H1 (cell line): ENCODE data around the gene IL17RD. TPM values are rescaled to one million over a fixed set of nuclear protein-coding genes. Genes with fewer than 3 reads are reported as not detected.

Source experiments
- CTCF ChIA-PET: fragments of 300-600 bp; sonication (Branson Sonifier 250); formaldehyde crosslinking; loops from one replicate; lab custom pipeline; 2021; ENCODE audit not compliant: partially characterized antibody; lab: Charles Lee
- POLR2A ChIA-PET: fragments of 300-600 bp; sonication (Branson Sonifier 250); formaldehyde crosslinking; loops from one replicate; lab custom pipeline; 2021; ENCODE audit warnings: inconsistent platforms; ENCODE audit not compliant: partially characterized antibody; lab: Charles Lee
- DNase-seq, 2 experiments: peaks; one replicate each; pipeline versions ENCODE4 v3.0.0 to v3.0.0-alpha.2; 2010 to 2022; ENCODE audit warnings: low spot score in 2 of 2, low read depth in 1 of 2, mixed read lengths in 1 of 2
- FAIRE-seq: peaks from 2 replicates; lab custom pipeline; 2011; peaks lifted over from hg19 to GRCh38; lab: Jason Lieb, UNC
- H2AFZ ChIP-seq: 2 replicates; pipeline ENCODE4 v1.8.1; 2012; ENCODE audit warnings: low read length, inconsistent platforms
- H2AK5ac ChIP-seq: 2 replicates; pipeline ENCODE4 v1.6.1; 2013; ENCODE audit warnings: low read depth, low read length
- H2BK120ac ChIP-seq: replicated peaks from 2 replicates; pipeline ENCODE3; 2013; ENCODE audit warnings: low read depth, low read length, inconsistent platforms
- H2BK12ac ChIP-seq: 2 replicates; pipeline ENCODE4 v1.6.1; 2013; ENCODE audit warnings: low read depth, low read length
- H2BK15ac ChIP-seq: 2 replicates; pipeline ENCODE4 v1.6.1; 2013; ENCODE audit warnings: low read length
- H2BK20ac ChIP-seq: 2 replicates; pipeline ENCODE4 v1.6.1; 2013; ENCODE audit warnings: low read length
- H2BK5ac ChIP-seq: 2 replicates; pipeline ENCODE4 v1.6.1; 2013; ENCODE audit warnings: low read depth, low read length
- H3K14ac ChIP-seq: 2 replicates; pipeline ENCODE4 v1.6.1; 2013; ENCODE audit warnings: inconsistent platforms; ENCODE audit not compliant: insufficient read length
- H3K18ac ChIP-seq: 2 replicates; pipeline ENCODE4 v1.6.1; 2013; ENCODE audit warnings: low read length; ENCODE audit errors: extremely low read depth
- H3K23ac ChIP-seq: 2 replicates; pipeline ENCODE4 v1.6.1; 2013; ENCODE audit warnings: inconsistent platforms; ENCODE audit not compliant: insufficient read length
- H3K23me2 ChIP-seq: 2 replicates; pipeline ENCODE4 v1.6.1; 2013; ENCODE audit warnings: low read depth, low read length
- H3K27ac ChIP-seq: 2 replicates; pipeline ENCODE4 v1.6.1; 2011; ENCODE audit warnings: low read depth, low read length, inconsistent platforms
- H3K27me3 ChIP-seq, 4 experiments: replicated peaks in 1 of 4; 1 replicate in 1 of 4; 2 replicates in 3 of 4; pipeline versions ENCODE4 v1.6.1 to v1.8.1; 2011 to 2013; ENCODE audit warnings: low read length in 3 of 4, mild to moderate bottlenecking in 3 of 4, inconsistent platforms in 2 of 4, mixed read lengths in 2 of 4, moderate library complexity in 1 of 4; ENCODE audit not compliant: control insufficient read depth in 3 of 4, insufficient read depth in 3 of 4; ENCODE audit errors: extremely low read depth in 1 of 4
- H3K36me3 ChIP-seq, 4 experiments: 2 replicates each; pipeline versions ENCODE4 v1.6.1 to v1.8.1; 2011 to 2013; ENCODE audit warnings: mild to moderate bottlenecking in 4 of 4, low read length in 3 of 4, moderate library complexity in 2 of 4, control low read depth in 1 of 4, inconsistent platforms in 1 of 4; ENCODE audit not compliant: insufficient read depth in 4 of 4, control insufficient read depth in 2 of 4
- H3K4ac ChIP-seq: replicated peaks from 2 replicates; pipeline ENCODE3; 2013; ENCODE audit warnings: low read length, low read depth, mixed read lengths, inconsistent platforms; ENCODE audit not compliant: insufficient read length
- H3K4me1 ChIP-seq, 4 experiments: replicated peaks in 1 of 4; 1 replicate in 1 of 4; 2 replicates in 3 of 4; pipeline versions ENCODE4 v1.6.1 to v1.8.1; 2011 to 2013; ENCODE audit warnings: low read length in 3 of 4, inconsistent platforms in 2 of 4, mixed read lengths in 1 of 4; ENCODE audit not compliant: insufficient read depth in 4 of 4, control insufficient read depth in 3 of 4
- H3K4me2 ChIP-seq, 2 experiments: 2 replicates each; pipeline versions ENCODE4 v1.6.1 to v1.8.1; 2011 to 2013; ENCODE audit warnings: low read depth in 2 of 2, low read length in 2 of 2, control low read depth in 1 of 2, inconsistent platforms in 1 of 2, mild to moderate bottlenecking in 1 of 2; ENCODE audit not compliant: insufficient read depth in 1 of 2
- H3K4me3 ChIP-seq, 4 experiments: fragments of 200-600, 300-600 bp in 1 of 4; sonication (generic), shearing (Covaris generic), sonication (Bioruptor Twin) in 1 of 4; 2 replicates each; pipeline versions ENCODE4 v1.5.1 to v1.8.1; 2011 to 2016; ENCODE audit warnings: low read length in 4 of 4, low read depth in 3 of 4, control low read depth in 2 of 4, inconsistent platforms in 2 of 4, mild to moderate bottlenecking in 2 of 4, mixed read lengths in 1 of 4, moderate library complexity in 1 of 4; ENCODE audit not compliant: insufficient read depth in 2 of 4; ENCODE audit errors: extremely low read depth in 1 of 4
- H3K56ac ChIP-seq: replicated peaks from 2 replicates; pipeline ENCODE3; 2013; ENCODE audit warnings: low read depth, mild to moderate bottlenecking, mixed read lengths, low read length, inconsistent platforms; ENCODE audit not compliant: insufficient read length
- H3K79me1 ChIP-seq: 2 replicates; pipeline ENCODE4 v1.6.1; 2013; ENCODE audit warnings: low read depth, low read length, control low read depth
- H3K79me2 ChIP-seq, 2 experiments: 2 replicates each; pipeline versions ENCODE4 v1.6.1 to v1.8.1; 2012 to 2013; ENCODE audit warnings: low read length in 2 of 2, mild to moderate bottlenecking in 2 of 2, inconsistent platforms in 1 of 2; ENCODE audit not compliant: insufficient read depth in 2 of 2, control insufficient read depth in 1 of 2
- H3K9ac ChIP-seq, 4 experiments: replicated peaks in 1 of 4; 1 replicate in 1 of 4; 2 replicates in 3 of 4; pipeline versions ENCODE4 v1.6.1 to v1.8.1; 2011 to 2013; ENCODE audit warnings: low read depth in 3 of 4, low read length in 3 of 4, control low read depth in 2 of 4, mild to moderate bottlenecking in 2 of 4, moderate library complexity in 2 of 4, inconsistent platforms in 1 of 4; ENCODE audit errors: extremely low read depth in 1 of 4
- H3K9me3 ChIP-seq, 2 experiments: 2 replicates each; pipeline versions ENCODE4 v1.6.1 to v1.8.1; 2012 to 2013; ENCODE audit warnings: mild to moderate bottlenecking in 2 of 2, moderate library complexity in 2 of 2, control low read depth in 1 of 2, inconsistent platforms in 1 of 2, low read depth in 1 of 2, low read length in 1 of 2, mixed read lengths in 1 of 2; ENCODE audit not compliant: insufficient read depth in 2 of 2
- H4K20me1 ChIP-seq, 2 experiments: replicated peaks in 1 of 2; 2 replicates each; pipeline versions ENCODE3 to v1.8.1; 2011 to 2013; ENCODE audit warnings: inconsistent platforms in 2 of 2, low read length in 2 of 2, mild to moderate bottlenecking in 1 of 2; ENCODE audit not compliant: insufficient read depth in 2 of 2, control insufficient read depth in 1 of 2
- H4K5ac ChIP-seq: 2 replicates; pipeline ENCODE4 v1.6.1; 2013; ENCODE audit warnings: low read length, low read depth, mixed read lengths, inconsistent platforms; ENCODE audit not compliant: insufficient read length
- H4K8ac ChIP-seq: 2 replicates; pipeline ENCODE4 v1.8.0; 2013; ENCODE audit warnings: mild to moderate bottlenecking, moderate library complexity, low read length, inconsistent platforms; ENCODE audit not compliant: insufficient read depth; ENCODE audit errors: extremely low read depth
- H4K91ac ChIP-seq: replicated peaks from 2 replicates; pipeline ENCODE3; 2013; ENCODE audit warnings: low read length, mixed read lengths, inconsistent platforms; ENCODE audit not compliant: insufficient read length
- CBX8 ChIP-seq: fragments of 300-800, 300-1000 bp; sonication (generic); IDR thresholded peaks from 2 replicates; pipeline ENCODE4 v1.7.1; 2016; ENCODE audit warnings: low read depth, low read length, borderline replicate concordance
- CTBP2 ChIP-seq: IDR thresholded peaks from 2 replicates; pipeline ENCODE4 v1.7.0; 2011; ENCODE audit warnings: borderline replicate concordance, mild to moderate bottlenecking, moderate library complexity, mixed read lengths, low read length; ENCODE audit not compliant: insufficient read depth, insufficient read length
- E2F6 ChIP-seq: IDR thresholded peaks from 2 replicates; pipeline ENCODE4 v1.6.1; 2012; ENCODE audit warnings: inconsistent platforms
- EZH2 ChIP-seq: fragments of 200-600 bp; sonication (generic); IDR thresholded peaks from 2 replicates; pipeline ENCODE4 v1.7.1; 2012; ENCODE audit warnings: low read depth, mild to moderate bottlenecking, moderate library complexity, low read length, inconsistent platforms; ENCODE audit not compliant: severe bottlenecking
- HDAC2 ChIP-seq, 2 experiments: fragments of 300-600 bp in 1 of 2; sonication (generic) in 1 of 2; IDR thresholded peaks; 2 replicates each; pipeline ENCODE4 v1.6.1; 2011 to 2012; ENCODE audit warnings: low read depth in 2 of 2, low read length in 2 of 2, mild to moderate bottlenecking in 2 of 2, moderate library complexity in 2 of 2, borderline replicate concordance in 1 of 2, inconsistent platforms in 1 of 2
- NANOG ChIP-seq: IDR thresholded peaks from 2 replicates; pipeline ENCODE4 v1.6.1; 2011; ENCODE audit warnings: low read length, low read depth, mild to moderate bottlenecking, inconsistent platforms; ENCODE audit not compliant: insufficient read depth, poor library complexity, severe bottlenecking
- TAF1 ChIP-seq: IDR thresholded peaks from 2 replicates; pipeline ENCODE4 v1.6.1; 2011; ENCODE audit warnings: mild to moderate bottlenecking, low read depth, low read length
- WGBS, 2 experiments: shearing (Covaris generic) in 1 of 2; methylation state at CpG; one replicate each; pipeline versions ENCODE4 v1.1.6 to v1.1.7; 2013 to 2015; ENCODE audit warnings: low lambda C conversion rate in 2 of 2, mixed read lengths in 2 of 2, inconsistent platforms in 1 of 2, low coverage in 1 of 2, missing lambda C conversion rate in 1 of 2; ENCODE audit not compliant: insufficient replicate concordance in 2 of 2, insufficient coverage in 1 of 2, insufficient read length in 1 of 2; ENCODE audit errors: extremely low coverage in 1 of 2, missing lambda C conversion rate in 1 of 2; 5-methylcytosine and 5-hydroxymethylcytosine counted together
- polyA plus RNA-seq, 7 experiments: library from polyadenylated mRNA; depleted of rRNA in 3 of 7; stranded (reverse) in 5 of 7; unstranded in 2 of 7; fragments of >200 nt in 5 of 7; fragments of 200-250 nt in 2 of 7; gene quantifications; 1 replicate in 5 of 7; 2 replicates in 1 of 7; 4 replicates in 1 of 7; pipeline versions ENCODE4 v1.2.1 to v1.2.3, GENCODE V29; 2011 to 2013; ENCODE audit warnings: missing spikeins in 2 of 7, mixed read lengths in 2 of 7
- total RNA-seq: library from RNA; stranded (reverse); fragmentation: NEBNext Ultra II Directional; extraction: Animal tissue kit (Norgen Biotek cat#: 25700); gene quantifications from 2 replicates; pipeline ENCODE4 v1.2.1, GENCODE V29; 2021
- TF ChIP-seq, protein P1 (sequence below): IDR thresholded peaks from 2 replicates; pipeline ENCODE4 v1.6.1; 2011; ENCODE audit warnings: low read depth, mild to moderate bottlenecking, low read length; ENCODE audit not compliant: insufficient read depth

IL17RD gene
- total and polyA plus RNA-seq, 2 of the 8 experiments (the other 6 are each of a cell fraction or from before 2014, with no cell fraction given): 10.9 to 48.9 TPM

GRCh38 chr3:57160765-57161538 is 4.2 kb downstream of the IL17RD start:
- peak overlapping the region; percentile 27 for H3K4ac ChIP-seq
- H3K79me2 ChIP-seq: peaks cover under 1 to 44% of the 10 kb centered on the region in 2 experiments; a peak in 3 of 4 replicates
- TF ChIP-seq CBX8: no peak
- TF ChIP-seq NANOG: no peak
- TF ChIP-seq CTBP2: no peak
- TF ChIP-seq, protein P1, sequence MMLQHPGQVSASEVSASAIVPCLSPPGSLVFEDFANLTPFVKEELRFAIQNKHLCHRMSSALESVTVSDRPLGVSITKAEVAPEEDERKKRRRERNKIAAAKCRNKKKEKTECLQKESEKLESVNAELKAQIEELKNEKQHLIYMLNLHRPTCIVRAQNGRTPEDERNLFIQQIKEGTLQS: no peak
- TF ChIP-seq TAF1: no peak
- no peak for TF ChIP-seq EZH2
- no peak for TF ChIP-seq E2F6
- TF ChIP-seq HDAC2 (IDR thresholded peaks at IDR 0.05; ENCODE audit: borderline replicate concordance in 1 of 2, low read depth in 2 of 2, low read length in 2 of 2): no peak
- H4K91ac ChIP-seq: no peak overlapping the region
- H2AFZ ChIP-seq: no peak overlapping the region
- H3K9ac ChIP-seq: no peak overlapping the region
- ChIA-PET POLR2A (interaction anchor here (0.9 to 3.9 kb wide), 8 partner anchors 25 to 51 kb away, joined by 3 to 62 read pairs (median 4); no protein-coding TSS in a partner anchor), CTCF (interaction anchor here (0.7 to 4.8 kb wide), 16 partner anchors 9 to 67 kb away, joined by 3 to 27 read pairs (median 4); no protein-coding TSS in a partner anchor)
- no peak overlapping the region for H3K23ac ChIP-seq
- H3K79me1 ChIP-seq: peaks cover 6% of the 10 kb centered on the region; the same call in 1 of the 2 replicates
- H4K5ac ChIP-seq: no peak overlapping the region
- peaks cover 9% of the 10 kb centered on the region for H3K23me2 ChIP-seq
- H2BK15ac ChIP-seq: no peak overlapping the region
- peaks cover 6 to 24% of the 10 kb centered on the region in 2 experiments for H4K20me1 ChIP-seq
- no peak overlapping the region for H4K8ac ChIP-seq
- peak overlapping the region; percentile 38; the same call in 1 of the 2 replicates for H3K18ac ChIP-seq
- H2BK12ac ChIP-seq: no peak overlapping the region; the same call in 1 of the 2 replicates
- 31% methylated on average over 5 of the region's 5 CpGs; no CpG with 5 or more reads in 1 of the 2 experiments for WGBS, 2 experiments
- no peak overlapping the region for H3K14ac ChIP-seq
- 0 out of 2 replicates have a peak overlapping the region, but pooled peaks have one; percentile 45 for H2AK5ac ChIP-seq
- no peaks in the 10 kb centered on the region for H3K9me3 ChIP-seq
- no peak overlapping the region for H2BK120ac ChIP-seq
- H3K27me3 ChIP-seq: peaks cover 6 to 53% (median 27%) of the 10 kb centered on the region in 4 experiments
- peak in 1 of 2 experiments; percentile 56 for DNase-seq
- no peaks in the 10 kb centered on the region for H3K36me3 ChIP-seq
- peak overlapping the region; percentile 86; the same call in 1 of the 2 replicates for H2BK5ac ChIP-seq
- no peak overlapping the region for H3K56ac ChIP-seq
- H3K4me2 ChIP-seq: peak overlapping the region; percentile 54 to 55
- peak overlapping the region in 2 of 4 experiments; percentile 12 to 35; a peak in 2 of 8 replicates for H3K4me3 ChIP-seq
- peaks cover 10 to 51% (median 33%) of the 10 kb centered on the region in 4 experiments for H3K4me1 ChIP-seq
- FAIRE-seq: peak; percentile 19
- 0 out of 2 replicates have a peak overlapping the region, but pooled peaks have one; percentile 4 for H3K27ac ChIP-seq
- peak overlapping the region; percentile 52; the same call in 1 of the 2 replicates for H2BK20ac ChIP-seq
